HFF-Myc (cell line): ENCODE results near the gene HOXD8.

Experiments
- DNase-seq: peaks from one replicate; pipeline ENCODE4 v3.0.0-alpha.2; 2011; ENCODE audit warnings: low read depth; ENCODE audit errors: extremely low read depth
- H3K4me3 ChIP-seq: replicated peaks from 2 replicates; pipeline ENCODE4 v1.5.1; 2011; ENCODE audit warnings: low read depth, mild to moderate bottlenecking, control low read depth, low read length
- TF ChIP-seq, protein P1 (sequence below): IDR thresholded peaks from 2 replicates; pipeline ENCODE4 v1.5.1; 2012; ENCODE audit warnings: mild to moderate bottlenecking, low read depth, low read length, control low read depth; ENCODE audit errors: missing control alignments

The HOXD8 gene

DNA sequence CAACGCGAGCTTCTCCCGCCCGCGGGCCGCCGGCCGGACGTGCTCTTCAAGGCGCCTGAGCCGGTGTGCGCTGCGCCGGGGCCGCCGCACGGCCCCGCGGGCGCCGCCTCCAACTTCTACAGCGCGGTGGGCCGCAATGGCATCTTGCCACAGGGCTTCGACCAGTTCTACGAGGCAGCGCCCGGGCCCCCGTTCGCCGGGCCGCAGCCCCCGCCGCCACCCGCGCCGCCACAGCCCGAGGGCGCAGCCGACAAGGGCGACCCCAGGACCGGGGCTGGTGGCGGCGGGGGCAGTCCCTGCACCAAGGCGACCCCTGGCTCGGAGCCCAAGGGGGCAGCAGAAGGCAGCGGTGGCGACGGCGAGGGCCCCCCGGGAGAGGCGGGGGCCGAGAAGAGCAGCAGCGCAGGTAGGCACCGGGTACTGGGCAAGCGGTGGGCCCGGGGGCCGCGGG, 21.7 kb upstream of the HOXD8 start:
- TF ChIP-seq, protein P1, sequence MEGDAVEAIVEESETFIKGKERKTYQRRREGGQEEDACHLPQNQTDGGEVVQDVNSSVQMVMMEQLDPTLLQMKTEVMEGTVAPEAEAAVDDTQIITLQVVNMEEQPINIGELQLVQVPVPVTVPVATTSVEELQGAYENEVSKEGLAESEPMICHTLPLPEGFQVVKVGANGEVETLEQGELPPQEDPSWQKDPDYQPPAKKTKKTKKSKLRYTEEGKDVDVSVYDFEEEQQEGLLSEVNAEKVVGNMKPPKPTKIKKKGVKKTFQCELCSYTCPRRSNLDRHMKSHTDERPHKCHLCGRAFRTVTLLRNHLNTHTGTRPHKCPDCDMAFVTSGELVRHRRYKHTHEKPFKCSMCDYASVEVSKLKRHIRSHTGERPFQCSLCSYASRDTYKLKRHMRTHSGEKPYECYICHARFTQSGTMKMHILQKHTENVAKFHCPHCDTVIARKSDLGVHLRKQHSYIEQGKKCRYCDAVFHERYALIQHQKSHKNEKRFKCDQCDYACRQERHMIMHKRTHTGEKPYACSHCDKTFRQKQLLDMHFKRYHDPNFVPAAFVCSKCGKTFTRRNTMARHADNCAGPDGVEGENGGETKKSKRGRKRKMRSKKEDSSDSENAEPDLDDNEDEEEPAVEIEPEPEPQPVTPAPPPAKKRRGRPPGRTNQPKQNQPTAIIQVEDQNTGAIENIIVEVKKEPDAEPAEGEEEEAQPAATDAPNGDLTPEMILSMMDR = no peak
- no peak for DNase-seq
- no peak overlapping the region for H3K4me3 ChIP-seq

DNA sequence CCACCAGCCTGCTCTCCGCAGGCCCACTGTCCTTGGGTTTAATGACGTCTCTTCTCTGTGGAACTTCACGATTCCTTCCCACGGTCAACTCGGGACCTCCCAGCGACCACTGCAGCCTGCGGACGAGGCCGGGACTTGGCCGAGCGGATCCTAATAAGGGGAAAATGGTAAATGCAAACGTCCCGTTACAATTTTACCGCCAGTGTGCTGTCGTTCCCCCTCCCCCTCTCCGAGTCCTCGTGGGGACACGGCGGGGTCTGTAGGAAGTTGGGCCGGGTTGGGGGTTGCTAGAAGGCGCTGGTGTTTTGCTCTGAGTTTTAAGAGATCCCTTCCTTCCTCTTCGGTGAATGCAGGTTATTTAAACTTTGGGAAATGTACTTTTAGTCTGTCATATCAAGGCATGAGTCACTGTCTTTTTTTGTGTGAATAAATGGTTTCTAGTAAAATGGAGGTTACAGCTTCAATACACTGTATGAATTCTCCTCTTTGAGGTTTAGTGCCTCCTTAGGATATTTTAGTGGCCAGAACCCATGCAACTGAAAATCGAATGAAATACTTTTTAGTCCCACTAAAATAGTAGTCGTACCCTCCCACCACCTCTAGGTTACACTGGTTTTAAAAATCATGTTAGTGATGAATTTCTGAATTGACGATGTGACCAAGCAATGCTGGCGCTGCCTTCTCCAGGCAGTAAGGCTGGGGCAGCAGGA, 20.2 kb upstream of the HOXD8 start:
- no peak for DNase-seq
- H3K4me3 ChIP-seq = no peak overlapping the region
- TF ChIP-seq, protein P1 = no peak

DNA sequence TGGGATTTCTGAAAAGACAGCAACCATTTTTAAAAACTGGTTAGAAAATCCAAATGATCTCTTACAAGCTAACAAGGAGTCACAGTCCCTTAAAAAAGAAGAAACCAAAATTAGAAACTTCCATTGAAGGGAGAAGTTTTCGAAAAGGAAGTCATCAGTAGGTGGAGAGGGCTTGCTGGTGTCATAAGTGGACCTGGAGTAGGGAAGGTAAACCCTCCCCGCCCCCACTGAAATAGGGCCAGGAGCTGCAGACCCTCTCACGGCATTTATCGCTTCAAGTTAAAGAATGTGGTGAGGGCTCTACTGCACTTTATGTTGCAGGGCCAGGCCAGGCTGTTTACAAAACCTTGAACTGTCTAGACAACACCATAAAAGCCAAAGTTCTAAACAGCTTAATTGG, 19.6 kb upstream of the HOXD8 start:
- TF ChIP-seq, protein P1 = no peak
- no peak for DNase-seq
- no peak overlapping the region for H3K4me3 ChIP-seq

DNA sequence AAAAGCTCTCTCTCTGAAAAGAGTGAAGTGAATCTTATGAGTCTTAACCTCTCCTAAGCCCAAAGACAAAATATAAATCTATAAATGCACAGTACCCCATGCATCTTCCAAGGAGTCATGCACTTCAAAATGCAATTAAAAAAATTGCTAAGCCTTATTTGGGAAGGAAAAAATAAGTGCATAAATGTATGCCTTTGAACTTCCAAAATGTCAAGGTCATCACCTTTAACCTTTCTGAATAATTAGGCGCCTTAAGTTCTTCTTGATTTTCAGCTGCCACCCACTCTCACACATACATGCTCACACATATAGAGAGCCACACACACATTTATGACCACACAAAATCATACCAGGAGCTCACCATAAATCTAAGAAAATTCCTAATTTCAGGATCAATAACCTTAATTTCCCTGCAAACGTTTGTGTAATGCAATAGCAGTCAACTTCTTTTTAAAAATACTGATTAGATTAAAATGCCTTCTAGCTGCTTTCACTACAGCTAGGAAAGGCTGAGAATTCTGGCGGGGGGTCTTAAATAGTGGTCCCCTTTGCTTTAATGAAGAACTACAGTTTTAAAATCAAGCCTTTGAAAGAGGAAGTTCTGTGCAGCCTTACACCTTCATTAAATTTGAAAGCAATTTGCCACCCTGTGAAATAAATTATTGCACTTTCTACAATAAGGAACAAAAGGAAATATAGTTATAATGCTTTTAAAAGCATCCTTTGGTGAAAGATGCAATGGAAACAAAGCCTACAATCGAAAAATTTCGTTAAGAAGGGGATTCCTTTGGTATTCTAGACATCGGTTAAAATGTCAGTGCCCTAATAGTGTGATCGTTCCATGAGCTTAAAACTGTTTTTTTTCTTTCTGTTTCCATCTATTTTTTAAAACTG, 18.8 kb upstream of the HOXD8 start:
- H3K4me3 ChIP-seq = no peak overlapping the region
- TF ChIP-seq, protein P1 = no peak
- no peak for DNase-seq

DNA sequence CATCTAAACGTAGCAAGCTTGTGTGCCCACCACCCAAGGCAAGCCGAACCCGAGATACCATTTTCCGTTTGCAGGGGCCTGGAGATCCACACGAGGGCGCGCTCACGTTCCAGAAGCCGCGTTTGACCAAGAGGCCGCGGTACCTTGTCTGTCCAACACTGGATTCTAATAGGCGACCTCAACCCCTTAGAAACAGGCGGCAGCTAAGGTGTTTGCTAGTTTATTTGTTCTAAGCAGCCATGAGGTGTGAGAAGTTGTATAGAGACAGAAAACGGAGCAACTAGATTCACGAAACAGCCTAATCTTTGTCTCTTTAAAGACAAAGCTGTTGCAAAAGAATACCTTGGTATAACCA, 18.2 kb upstream of the HOXD8 start:
- DNase-seq = no peak
- H3K4me3 ChIP-seq = no peak overlapping the region
- TF ChIP-seq, protein P1 = peak; percentile 12

DNA sequence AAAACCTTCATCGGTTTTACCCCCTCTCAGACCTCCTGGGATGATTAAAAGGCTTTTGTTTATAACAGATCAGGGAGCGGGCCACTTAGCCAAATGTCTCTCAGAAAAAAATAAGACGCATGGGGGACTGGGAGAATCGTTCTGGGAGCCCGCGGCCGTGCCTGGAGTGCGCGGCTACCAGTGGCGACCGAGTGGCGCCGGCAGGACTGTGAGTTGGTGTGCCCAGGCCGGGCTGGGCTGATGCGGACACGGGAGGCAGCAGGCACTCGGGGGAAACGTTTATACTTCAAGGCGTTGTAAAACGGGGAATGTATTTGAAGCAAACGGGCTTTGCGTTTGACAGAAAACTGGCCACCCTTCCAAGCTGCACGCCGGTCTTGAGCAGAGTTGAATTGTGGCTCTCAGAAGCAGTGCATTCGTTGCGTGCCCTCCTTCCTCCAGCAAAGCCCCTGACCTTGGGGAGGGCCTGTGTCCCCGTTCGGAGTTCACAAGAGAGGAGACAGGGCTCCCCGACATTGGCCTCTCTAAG, 17.6 kb upstream of the HOXD8 start:
- TF ChIP-seq, protein P1 = no peak
- no peak overlapping the region for H3K4me3 ChIP-seq
- no peak for DNase-seq
